ENCODE measurements around the gene MTARC2. TPM values are rescaled to one million over a fixed set of nuclear protein-coding genes. Genes with fewer than 3 reads are reported as not detected.

The MTARC2 gene
- total and polyA plus RNA-seq, 2 of the 4 experiments (the other 2 are of a cell fraction): 0.36 to 2.6 TPM

GRCh38 chr1:220787069-220787619, 39.0 kb downstream of the MTARC2 start:
- Histone ChIP-seq H4K5ac (ENCODE audit: low read depth, low read length) (no peak overlapping the region), H3K9ac (ENCODE audit: low read depth, low read length) (no peak overlapping the region), H3K23ac (ENCODE audit: low read depth, low read length) (no peak overlapping the region), H4K8ac (ENCODE audit: low read depth in 2 of 2, low read length in 2 of 2) (no peak overlapping the region), H3K18ac (ENCODE audit: low read depth, low read length) (no peak overlapping the region), H3K36me3 (ENCODE audit: control insufficient read depth, insufficient read depth, low read length) (no peaks in the 10 kb centered on the region), H4K91ac (ENCODE audit: insufficient read depth, low read depth, low read length) (no peak overlapping the region), H3K4me3 (ENCODE audit: insufficient read depth, low read depth, low read length) (peak overlapping the region; percentile 16), H3K56ac (ENCODE audit: extremely low read depth, insufficient read depth, low read length) (no peak overlapping the region), H2AFZ (replicated peaks; ENCODE audit: low read length, poor library complexity) (peak overlapping the region; percentile 69), H3K4me1 (ENCODE audit: control insufficient read depth, insufficient read depth, low read length) (no peaks in the 10 kb centered on the region), H3K79me1 (ENCODE audit: low read depth in 1 of 2, low read length in 2 of 2) (no peaks in the 10 kb centered on the region), H3K4ac (ENCODE audit: low read depth, low read length) (no peak overlapping the region), H3K4me2 (ENCODE audit: low read depth, low read length) (peak overlapping the region; percentile 23; the same call in 1 of the 2 replicates), H3K14ac (replicated peaks; ENCODE audit: low read depth, low read length) (no peak overlapping the region), H3K9me3 (ENCODE audit: control insufficient read depth, insufficient read depth, low read length) (no peaks in the 10 kb centered on the region), H4K20me1 (ENCODE audit: insufficient read depth, low read length) (no peaks in the 10 kb centered on the region), H2BK5ac (ENCODE audit: low read depth, low read length, poor library complexity, severe bottlenecking) (no peak overlapping the region), H2BK15ac (ENCODE audit: low read depth, low read length) (no peak overlapping the region), H3K27ac (ENCODE audit: insufficient read depth, low read length) (no peak overlapping the region), H2AK5ac (ENCODE audit: low read depth, low read length) (no peak overlapping the region), H3K9me1 (ENCODE audit: insufficient read depth, low read length) (no peaks in the 10 kb centered on the region), H2BK120ac (ENCODE audit: low read depth, low read length) (no peak overlapping the region), H2BK20ac (ENCODE audit: low read depth, low read length) (no peak overlapping the region), H3K27me3 (ENCODE audit: control insufficient read depth, insufficient read depth, low read length) (no peaks in the 10 kb centered on the region; the same call in 1 of the 2 replicates), H2AK9ac (replicated peaks; ENCODE audit: low read depth, low read length, poor library complexity) (no peak overlapping the region)
- no peak for TF ChIP-seq USF2 (IDR thresholded peaks at IDR 0.05; ENCODE audit: low read depth, low read length)
- TF ChIP-seq RAD21 (IDR thresholded peaks at IDR 0.05; ENCODE audit: low read length): no peak
- DNase-seq: no peak
- intact Hi-C loops (cut with micrococcal nuclease): no loop called here
- no peak for ATAC-seq (ENCODE audit: low read depth)
- in situ Hi-C loops (cut with MboI; ENCODE audit: low sequenced_read_pairs): no loop called here
- WGBS, 2 experiments (ENCODE audit: extremely low coverage in 2 of 2, insufficient read length in 1 of 2): 0% methylated on average over 7 of the region's 32 CpGs; no CpG with 5 or more reads in 1 of the 2 experiments
- BruUV-seq (replicated peaks): no TSS peak
- ChIA-PET POLR2A (ENCODE audit: unreplicated experiment) (interaction anchor here (0.6 kb wide), 1 partner anchor 620 kb away, joined by 3 read pairs; no protein-coding TSS in a partner anchor), CTCF (interaction anchor here (2.4 kb wide), 1 partner anchor 11 kb away, joined by 11 read pairs; no protein-coding TSS in a partner anchor)
- dilution Hi-C loops (cut with HindIII; ENCODE audit: low sequenced_read_pairs, unreplicated experiment): no loop called here
